Left lung (tissue), 10 donors: ENCODE measurements around the gene MED14. TPM values are rescaled to one million over a fixed set of nuclear protein-coding genes. Genes with fewer than 3 reads are reported as not detected.

ENCODE experiments used
- ATAC-seq: fragments of 200-7000 bp; cut with Tn5 transposase; one replicate; pipeline ENCODE4 v1.9.1; 2020; ENCODE audit warnings: moderate library complexity
- DNase-seq, 4 donors: peaks; one replicate each; pipeline ENCODE4 v3.0.0-alpha.2; 2013 to 2020
- H3K27ac ChIP-seq, 2 donors: fragments of 200-600 bp; sonication (generic) in 1 of 2; one replicate each; pipeline versions ENCODE4 v1.5.0 to v1.8.0; 2020 to 2021
- H3K27me3 ChIP-seq, 2 donors: fragments of 200-600 bp; sonication (generic) in 1 of 2; one replicate each; pipeline versions ENCODE4 v1.5.0 to v1.8.0; 2020 to 2021
- H3K36me3 ChIP-seq, 2 donors: fragments of 200-600 bp; sonication (generic) in 1 of 2; one replicate each; pipeline versions ENCODE4 v1.5.0 to v1.8.0; 2020 to 2021
- H3K4me1 ChIP-seq, 2 donors: fragments of 200-600 bp; one replicate each; pipeline ENCODE4 v1.8.0; 2021
- H3K4me3 ChIP-seq, 2 donors: fragments of 200-600 bp; sonication (generic) in 1 of 2; one replicate each; pipeline versions ENCODE4 v1.5.0 to v1.8.0; 2020 to 2021; ENCODE audit warnings: mild to moderate bottlenecking in 1 of 2
- H3K9me3 ChIP-seq, 2 donors: fragments of 200-600 bp; sonication (generic) in 1 of 2; one replicate each; pipeline versions ENCODE4 v1.5.0 to v1.8.0; 2020 to 2021
- CTCF ChIP-seq, 2 donors: fragments of 200-600 bp; sonication (generic) in 1 of 2; IDR thresholded peaks; one replicate each; pipeline versions ENCODE4 v1.5.0 to v1.8.0; 2021; ENCODE audit warnings: antibody characterized with exemption in 2 of 2
- intact Hi-C, 2 donors: fragments of 100-400 bp; cut with DNase I; formaldehyde crosslinking; loops; one replicate each; pipeline versions ENCODE4 v1.11.2 to v1.14.2; 2022
- polyA plus RNA-seq, 6 donors: library from polyadenylated mRNA; unstranded; fragments of 120-200 nt; gene quantifications; one replicate each; pipeline ENCODE4 v1.2.1, GENCODE V29; 2013; ENCODE audit not compliant: insufficient read length in 6 of 6
- total RNA-seq, 2 donors: library from RNA; stranded (reverse); fragmentation: NEBNext Ultra II Directional; extraction: Animal tissue kit (Norgen Biotek cat#: 25700); gene quantifications; one replicate each; pipeline ENCODE4 v1.2.1, GENCODE V29; 2021
- donor health status: DM: no; HTN: yes; CAD: no.
- donor health status: DM: no; HTN: no; CAD: no.

MED14 gene
- total and polyA plus RNA-seq, 8 donors, result 44.6 to 67.2 (median 57.1) TPM

DNA sequence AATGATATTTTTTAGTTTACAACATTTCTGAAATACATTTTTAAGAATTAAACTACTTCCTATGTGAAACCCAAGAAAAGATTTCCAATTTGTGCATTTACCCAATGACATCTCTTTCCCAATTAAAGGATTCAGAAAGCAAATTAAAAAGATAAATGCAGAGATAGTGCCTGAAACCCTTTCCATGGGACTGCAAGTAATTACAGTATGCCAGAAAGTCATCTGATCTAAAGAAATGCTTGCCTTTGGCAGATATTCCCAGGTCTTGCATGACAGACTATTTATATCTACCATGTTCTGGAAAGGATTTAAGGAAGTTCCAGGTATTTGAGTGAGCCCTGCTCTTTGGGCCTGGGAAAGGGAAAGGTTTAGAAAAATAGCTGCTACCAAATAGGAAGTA, 46.4 kb downstream of the MED14 start:
- H3K36me3 ChIP-seq, result peaks cover 0 to 45% of the 10 kb centered on the region in 2 donors
- ATAC-seq (no peak), DNase-seq (no peak)
- no peak overlapping the region for H3K27ac ChIP-seq
- no peaks in the 10 kb centered on the region for H3K4me1 ChIP-seq
- H3K4me3 ChIP-seq, result no peak overlapping the region
- no peak for TF ChIP-seq CTCF (IDR thresholded peaks at IDR 0.05)
- intact Hi-C loops, result no loop called here
- no peaks in the 10 kb centered on the region for H3K27me3 ChIP-seq
- H3K9me3 ChIP-seq, result no peaks in the 10 kb centered on the region

- DNase-seq (no peak), ATAC-seq (no peak)
- Histone ChIP-seq H3K4me1 (no peaks in the 10 kb centered on the region), H3K9me3 (no peaks in the 10 kb centered on the region), H3K36me3 (peaks cover 0 to 47% of the 10 kb centered on the region in 2 donors), H3K4me3 (no peak overlapping the region), H3K27me3 (no peaks in the 10 kb centered on the region), H3K27ac (no peak overlapping the region)
- intact Hi-C loops, result no loop called here
- TF ChIP-seq CTCF (IDR thresholded peaks at IDR 0.05), result no peak
Observed at GRCh38 chrX:40687169-40687568, 48.2 kb downstream of the MED14 start.

DNA sequence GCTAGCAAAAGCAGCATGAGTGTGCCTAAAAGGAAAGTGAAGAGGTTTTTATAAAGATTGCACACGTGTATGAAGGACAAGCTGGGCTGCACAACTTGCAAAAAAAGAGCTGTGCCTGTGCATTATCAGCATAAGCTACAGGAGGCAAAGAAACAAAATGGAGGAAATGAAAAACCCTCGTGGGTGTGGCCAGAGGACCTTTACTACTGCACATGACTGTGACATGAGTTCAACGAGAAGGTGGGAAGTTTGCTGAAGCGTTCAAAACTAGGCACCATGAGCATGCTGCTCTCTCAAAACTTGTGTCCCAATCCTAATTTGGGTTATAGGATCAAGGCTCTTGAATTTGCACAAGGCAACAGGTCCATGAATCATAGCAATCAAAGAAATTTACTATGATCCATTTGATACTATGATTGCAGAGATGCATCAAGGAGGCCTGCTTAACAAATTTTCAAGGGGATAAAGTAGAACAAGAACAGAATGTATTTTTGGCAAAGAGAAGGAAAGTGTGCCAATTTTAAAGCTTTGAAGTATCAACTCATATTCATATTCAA, 49.9 kb downstream of the MED14 start:
- H3K27ac ChIP-seq, result no peak overlapping the region
- no peak overlapping the region for H3K4me3 ChIP-seq
- H3K36me3 ChIP-seq, result peaks cover 0 to 45% of the 10 kb centered on the region in 2 donors
- no peaks in the 10 kb centered on the region for H3K27me3 ChIP-seq
- no peak for TF ChIP-seq CTCF (IDR thresholded peaks at IDR 0.05)
- no peak for ATAC-seq
- no peaks in the 10 kb centered on the region for H3K9me3 ChIP-seq
- intact Hi-C loops, result no loop called here
- no peaks in the 10 kb centered on the region for H3K4me1 ChIP-seq
- no peak for DNase-seq

DNA sequence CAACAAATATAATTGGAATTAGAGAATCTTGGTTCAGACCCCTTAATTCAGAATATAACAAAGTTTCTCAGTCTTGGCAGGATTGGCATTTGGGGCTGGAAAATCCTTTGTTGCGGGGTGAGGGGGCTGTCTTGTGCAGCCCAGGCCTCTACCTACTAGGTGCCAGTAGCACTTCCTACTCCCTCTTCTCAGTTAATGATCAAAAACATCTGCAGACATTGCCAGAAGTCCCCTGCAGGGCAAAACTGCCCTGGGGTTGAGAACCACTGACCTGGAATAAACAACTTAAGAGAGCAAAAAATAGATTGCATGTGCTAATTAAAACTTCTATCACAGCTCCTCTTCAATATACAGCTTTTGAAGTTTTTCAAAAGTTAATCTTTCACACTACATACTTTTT, 51.2 kb downstream of the MED14 start:
- Histone ChIP-seq H3K27ac (no peak overlapping the region), H3K36me3 (peaks cover 0 to 54% of the 10 kb centered on the region in 2 donors), H3K27me3 (no peaks in the 10 kb centered on the region), H3K9me3 (no peaks in the 10 kb centered on the region), H3K4me1 (no peaks in the 10 kb centered on the region), H3K4me3 (no peak overlapping the region)
- DNase-seq, result no peak
- ATAC-seq, result no peak
- no peak for TF ChIP-seq CTCF (IDR thresholded peaks at IDR 0.05)
- intact Hi-C loops, result no loop called here

DNA sequence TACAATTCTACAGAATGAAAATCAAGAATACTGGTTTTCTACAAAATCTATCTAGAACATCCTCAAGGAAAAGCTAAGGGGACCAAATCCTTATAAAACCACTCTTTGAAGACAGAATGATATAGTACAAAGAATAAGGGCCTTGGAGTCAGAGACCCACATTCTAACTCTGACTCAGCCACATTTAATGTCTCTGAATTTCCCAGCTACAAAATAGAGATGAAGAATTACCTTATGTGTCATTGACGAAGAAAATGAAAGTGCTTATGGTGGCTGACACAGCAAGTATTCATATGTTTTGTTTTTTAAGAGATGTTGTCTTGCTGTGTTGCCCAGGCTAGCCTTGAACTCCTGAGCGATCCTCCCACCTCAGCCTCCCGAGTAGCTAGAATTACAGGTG, 52.1 kb downstream of the MED14 start:
- TF ChIP-seq CTCF (IDR thresholded peaks at IDR 0.05), result no peak
- ATAC-seq, result no peak
- intact Hi-C loops, result no loop called here
- no peak overlapping the region for H3K27ac ChIP-seq
- no peaks in the 10 kb centered on the region for H3K9me3 ChIP-seq
- H3K27me3 ChIP-seq, result no peaks in the 10 kb centered on the region
- no peak overlapping the region for H3K4me3 ChIP-seq
- H3K4me1 ChIP-seq, result no peaks in the 10 kb centered on the region
- H3K36me3 ChIP-seq, result peaks cover 0 to 51% of the 10 kb centered on the region in 2 donors
- DNase-seq, result no peak
